Measurements from ENCODE around the gene GRM3. TPM values are rescaled to one million over a fixed set of nuclear protein-coding genes. Genes with fewer than 3 reads are reported as not detected.

The GRM3 gene
- total RNA-seq, 3 donors from 2014 or later, result not detected

GRCh38 chr7:86768967-86769760 is 125.5 kb downstream of the GRM3 start:
- TF ChIP-seq POLR2AphosphoS5 (IDR thresholded peaks at IDR 0.05), result no peak
- TF ChIP-seq, protein P1, sequence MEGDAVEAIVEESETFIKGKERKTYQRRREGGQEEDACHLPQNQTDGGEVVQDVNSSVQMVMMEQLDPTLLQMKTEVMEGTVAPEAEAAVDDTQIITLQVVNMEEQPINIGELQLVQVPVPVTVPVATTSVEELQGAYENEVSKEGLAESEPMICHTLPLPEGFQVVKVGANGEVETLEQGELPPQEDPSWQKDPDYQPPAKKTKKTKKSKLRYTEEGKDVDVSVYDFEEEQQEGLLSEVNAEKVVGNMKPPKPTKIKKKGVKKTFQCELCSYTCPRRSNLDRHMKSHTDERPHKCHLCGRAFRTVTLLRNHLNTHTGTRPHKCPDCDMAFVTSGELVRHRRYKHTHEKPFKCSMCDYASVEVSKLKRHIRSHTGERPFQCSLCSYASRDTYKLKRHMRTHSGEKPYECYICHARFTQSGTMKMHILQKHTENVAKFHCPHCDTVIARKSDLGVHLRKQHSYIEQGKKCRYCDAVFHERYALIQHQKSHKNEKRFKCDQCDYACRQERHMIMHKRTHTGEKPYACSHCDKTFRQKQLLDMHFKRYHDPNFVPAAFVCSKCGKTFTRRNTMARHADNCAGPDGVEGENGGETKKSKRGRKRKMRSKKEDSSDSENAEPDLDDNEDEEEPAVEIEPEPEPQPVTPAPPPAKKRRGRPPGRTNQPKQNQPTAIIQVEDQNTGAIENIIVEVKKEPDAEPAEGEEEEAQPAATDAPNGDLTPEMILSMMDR (IDR thresholded peaks at IDR 0.05), result no peak
- no peak for TF ChIP-seq POLR2A (IDR thresholded peaks at IDR 0.05)
- Histone ChIP-seq H3K27ac (no peak overlapping the region), H3K36me3 (no peaks in the 10 kb centered on the region), H3K9me3 (no peaks in the 10 kb centered on the region), H3K4me1 (no peaks in the 10 kb centered on the region), H3K4me3 (no peak overlapping the region), H3K27me3 (no peaks in the 10 kb centered on the region)
- DNase-seq (ENCODE audit: low spot score in 2 of 2), result no peak
- intact Hi-C loops (cut with DNase I; ENCODE audit: low total_unique reads), result no loop called here

GRCh38 chr7:86773309-86773708 is 129.6 kb downstream of the GRM3 start:
- intact Hi-C loops (cut with DNase I; ENCODE audit: low total_unique reads), result loop anchor here (10.0 kb wide), 1 partner anchor 1869 kb away; no protein-coding TSS in a partner anchor
- Histone ChIP-seq H3K4me1 (no peaks in the 10 kb centered on the region), H3K36me3 (no peaks in the 10 kb centered on the region), H3K27ac (no peak overlapping the region), H3K4me3 (no peak overlapping the region), H3K9me3 (no peaks in the 10 kb centered on the region), H3K27me3 (no peaks in the 10 kb centered on the region)
- TF ChIP-seq, protein P1 (IDR thresholded peaks at IDR 0.05), result no peak
- no peak for DNase-seq (ENCODE audit: low spot score in 2 of 2)

- TF ChIP-seq POLR2A (IDR thresholded peaks at IDR 0.05) (no peak), POLR2AphosphoS5 (IDR thresholded peaks at IDR 0.05) (no peak)
- TF ChIP-seq, protein P1 (IDR thresholded peaks at IDR 0.05), result no peak
- Histone ChIP-seq H3K4me3 (no peak overlapping the region), H3K36me3 (no peaks in the 10 kb centered on the region), H3K9me3 (no peaks in the 10 kb centered on the region), H3K27me3 (no peaks in the 10 kb centered on the region), H3K4me1 (no peaks in the 10 kb centered on the region), H3K27ac (no peak overlapping the region)
- DNase-seq (ENCODE audit: low spot score in 2 of 2), result no peak
- intact Hi-C loops (cut with DNase I; ENCODE audit: low total_unique reads), result loop anchor here (10.0 kb wide), 1 partner anchor 1870 kb away; no protein-coding TSS in a partner anchor
Observed at GRCh38 chr7:86775203-86775602, 131.5 kb downstream of the GRM3 start.

DNA sequence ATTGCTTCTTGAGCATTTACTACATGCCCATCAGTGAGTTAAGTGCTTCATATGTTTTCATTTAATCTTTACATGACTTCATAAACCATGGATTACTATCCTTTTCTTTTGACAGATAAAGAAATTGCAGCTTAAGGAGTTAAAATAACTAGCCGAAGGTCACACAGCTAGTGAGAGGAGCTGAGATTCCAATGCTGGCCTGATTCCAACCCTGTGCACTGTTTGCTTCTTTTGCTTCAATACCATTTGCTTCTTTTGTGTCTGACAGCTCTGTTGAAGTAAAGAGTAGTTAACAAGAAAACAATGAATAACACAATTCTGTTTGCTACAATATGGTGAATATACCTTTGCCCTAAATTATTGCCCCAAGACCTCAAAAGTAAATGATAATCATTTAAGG is 132.4 kb downstream of the GRM3 start:
- DNase-seq (ENCODE audit: low spot score in 2 of 2), result no peak
- H3K36me3 ChIP-seq, result no peaks in the 10 kb centered on the region
- H3K4me1 ChIP-seq, result no peaks in the 10 kb centered on the region
- intact Hi-C loops (cut with DNase I; ENCODE audit: low total_unique reads), result loop anchor here (10.0 kb wide), 1 partner anchor 1871 kb away; no protein-coding TSS in a partner anchor
- H3K27ac ChIP-seq, result no peak overlapping the region
- H3K27me3 ChIP-seq, result no peaks in the 10 kb centered on the region
- TF ChIP-seq, protein P1 (IDR thresholded peaks at IDR 0.05), result no peak
- TF ChIP-seq POLR2AphosphoS5 (IDR thresholded peaks at IDR 0.05), result no peak
- no peak for TF ChIP-seq POLR2A (IDR thresholded peaks at IDR 0.05)
- no peak overlapping the region for H3K4me3 ChIP-seq
- H3K9me3 ChIP-seq, result no peaks in the 10 kb centered on the region

- no peak for DNase-seq (ENCODE audit: low spot score in 2 of 2)
- H3K4me1 ChIP-seq, result no peaks in the 10 kb centered on the region
- H3K36me3 ChIP-seq, result no peaks in the 10 kb centered on the region
- intact Hi-C loops (cut with DNase I; ENCODE audit: low total_unique reads), result loop anchor here (10.0 kb wide), 1 partner anchor 1873 kb away; no protein-coding TSS in a partner anchor
- H3K27me3 ChIP-seq, result no peaks in the 10 kb centered on the region
- no peak overlapping the region for H3K4me3 ChIP-seq
- no peaks in the 10 kb centered on the region for H3K9me3 ChIP-seq
- TF ChIP-seq POLR2AphosphoS5 (IDR thresholded peaks at IDR 0.05) (no peak), POLR2A (IDR thresholded peaks at IDR 0.05) (no peak)
- TF ChIP-seq, protein P1 (IDR thresholded peaks at IDR 0.05), result no peak
- H3K27ac ChIP-seq, result no peak overlapping the region
Observed at GRCh38 chr7:86778271-86778670, 134.6 kb downstream of the GRM3 start.

Measured in breast epithelium (tissue), 4 donors.